Brain microvascular endothelial cell (primary cell): ENCODE measurements around the gene AKT1S1.

Experiments
- DNase-seq: peaks from one replicate; pipeline ENCODE4 v3.0.0-alpha.2; 2020
- H3K27ac ChIP-seq: fragments of 250-450 bp; sonication (Bioruptor Pico); 2 replicates; pipeline ENCODE4 v1.5.1; 2020; ENCODE audit warnings: mild to moderate bottlenecking, moderate library complexity
- H3K27me3 ChIP-seq: fragments of 250-450 bp; sonication (Bioruptor Pico); replicated peaks from 2 replicates; pipeline ENCODE4 v1.5.1; 2020; ENCODE audit warnings: mild to moderate bottlenecking
- H3K36me3 ChIP-seq: fragments of 250-450 bp; sonication (Bioruptor Pico); replicated peaks from 2 replicates; pipeline ENCODE4 v1.5.1; 2020; ENCODE audit warnings: mild to moderate bottlenecking
- H3K4me3 ChIP-seq: 2 replicates; pipeline ENCODE4 v1.5.1; 2011; ENCODE audit warnings: low read depth, mild to moderate bottlenecking, control low read depth, low read length, moderate library complexity
- CTCF ChIP-seq: IDR thresholded peaks from 2 replicates; pipeline ENCODE4 v1.5.1; 2011; ENCODE audit warnings: low read depth, mild to moderate bottlenecking, moderate library complexity, low read length, control low read depth, inconsistent platforms; ENCODE audit errors: missing control alignments
- in situ Hi-C: cut with HindIII; loops from 2 replicates; pipeline ENCODE4 v1.10.0; 2017; ENCODE audit warnings: low sequenced_read_pairs, low pct_ligation_motif_present

AKT1S1 gene

DNA sequence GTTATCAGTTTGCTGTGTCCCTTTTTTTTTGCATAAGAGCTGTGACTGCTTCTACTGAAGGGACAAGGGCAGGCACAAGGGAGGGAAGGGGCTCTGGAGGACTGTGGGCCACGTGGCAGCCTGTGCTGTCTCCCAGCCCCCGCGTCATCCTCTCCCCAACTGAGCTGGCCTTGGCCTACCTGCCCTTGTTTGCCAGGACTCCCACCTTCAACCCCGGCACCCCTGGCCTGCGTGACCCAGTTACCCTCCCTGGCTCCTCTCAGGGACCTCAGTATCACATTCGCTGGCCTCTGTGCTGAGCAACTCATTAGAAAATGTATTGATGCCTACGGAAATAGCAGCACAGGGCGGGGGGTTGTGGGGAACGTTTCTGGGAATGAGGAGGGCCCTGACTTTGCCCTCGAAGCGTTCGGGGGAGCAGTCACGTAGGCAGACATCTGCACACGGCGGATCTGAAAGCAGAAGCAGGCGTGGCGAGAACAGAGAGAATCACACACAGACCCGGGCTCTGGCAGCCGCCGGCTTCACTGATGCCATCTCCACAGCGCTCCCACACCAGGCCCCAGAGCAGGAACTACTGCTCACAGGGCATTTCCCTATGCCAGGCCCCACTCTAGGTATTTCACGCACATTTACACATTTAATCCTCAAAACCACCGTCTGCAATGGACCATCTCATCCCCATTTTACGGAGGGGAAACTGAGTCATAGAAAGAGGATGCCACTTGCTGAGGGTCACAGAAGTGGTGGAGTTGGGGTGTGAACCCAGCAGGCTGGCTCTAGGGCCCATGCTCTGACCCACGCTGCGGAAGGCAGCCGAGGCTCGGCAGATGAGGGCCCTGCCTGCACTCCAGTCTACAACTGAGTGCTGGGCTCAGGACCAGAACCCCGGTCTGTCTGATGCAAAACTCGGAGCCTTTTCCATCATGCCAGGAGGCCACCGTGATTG lies 46.2 kb upstream of the AKT1S1 start:
- no peak for TF ChIP-seq CTCF
- no peak overlapping the region for H3K27ac ChIP-seq
- H3K27me3 ChIP-seq: no peaks in the 10 kb centered on the region
- no peak for DNase-seq
- no peak overlapping the region for H3K4me3 ChIP-seq
- in situ Hi-C loops: no loop called here
- peaks cover 26% of the 10 kb centered on the region for H3K36me3 ChIP-seq

DNA sequence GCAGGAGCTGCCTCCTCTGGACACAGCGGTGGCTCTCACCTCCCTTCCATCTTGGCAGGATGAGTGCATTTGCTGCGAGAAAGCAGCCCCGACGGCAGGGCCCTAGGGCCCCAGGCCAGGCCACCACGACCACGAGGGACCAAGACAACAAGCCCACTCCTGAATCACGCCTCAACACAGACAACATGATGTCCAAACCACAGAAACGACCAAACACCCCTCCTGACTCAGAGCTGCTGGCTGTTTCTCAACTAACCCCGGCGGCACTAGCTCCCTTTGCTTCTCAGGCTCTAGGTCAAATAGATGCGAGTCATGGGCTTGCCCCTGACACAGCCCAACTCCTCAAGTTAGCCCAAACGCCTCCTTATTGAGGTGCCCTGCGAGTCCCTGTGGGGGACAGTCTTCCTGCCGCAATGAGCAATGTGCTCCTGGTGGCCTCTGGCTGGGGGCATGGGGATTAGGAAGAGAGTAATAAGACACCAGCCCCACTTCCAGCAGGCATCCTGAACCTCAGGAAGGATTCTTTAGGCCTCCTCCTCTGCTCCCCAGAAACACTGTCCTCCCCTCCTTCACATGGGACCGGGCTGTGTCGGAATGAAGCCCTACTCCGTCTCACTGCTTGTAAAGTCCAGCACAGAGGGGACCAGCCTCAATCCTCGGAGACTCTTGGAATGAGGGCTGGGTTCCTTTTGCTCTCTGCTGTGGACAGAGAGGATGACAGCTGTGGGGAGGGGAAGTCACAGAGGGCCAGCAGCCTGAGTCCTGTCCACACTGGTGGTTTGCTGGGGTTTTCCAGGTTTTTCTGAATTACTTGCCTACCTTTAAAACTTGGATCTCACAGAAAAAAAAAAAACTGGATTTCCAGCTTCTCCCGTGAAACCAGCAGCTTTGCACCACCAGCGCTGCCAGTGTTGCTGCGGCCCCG lies 45.0 kb upstream of the AKT1S1 start:
- peak; percentile 72 for DNase-seq
- H3K36me3 ChIP-seq: peaks cover 30% of the 10 kb centered on the region

DNA sequence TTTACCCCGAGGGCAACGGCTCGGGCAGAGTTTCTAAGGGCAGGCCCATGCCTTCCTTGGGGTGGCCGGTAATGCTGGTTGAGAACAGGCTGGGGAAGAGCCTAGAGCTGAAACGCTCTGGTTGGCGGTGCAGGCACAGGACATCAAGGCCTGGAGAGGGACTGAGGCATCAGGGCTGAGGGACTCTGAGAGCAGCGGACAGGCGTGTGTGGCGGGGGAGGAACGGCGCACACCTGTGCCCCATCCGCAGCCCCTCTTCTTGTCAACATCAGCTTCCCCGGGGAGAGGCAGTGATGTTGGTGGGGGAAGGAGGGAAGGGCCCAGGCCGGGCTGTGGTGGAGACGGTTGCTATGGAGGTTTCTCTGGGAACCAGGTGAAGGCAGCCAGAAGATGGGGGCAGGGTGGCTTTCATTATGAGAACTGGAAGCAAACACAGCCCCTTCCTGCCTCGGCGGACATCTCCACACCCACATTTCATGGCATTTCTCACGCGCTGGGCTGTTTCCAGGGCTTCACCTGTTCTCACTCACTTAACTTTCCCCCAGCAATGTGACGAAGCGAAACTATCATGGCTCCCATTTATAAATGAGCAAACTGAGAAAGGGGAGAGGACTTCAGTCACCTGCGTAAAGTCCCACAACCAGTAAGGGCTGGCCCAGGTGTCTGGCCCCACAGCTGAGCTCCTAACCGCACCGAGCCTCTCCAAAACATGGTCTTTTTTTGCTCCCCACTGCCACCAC lies 43.6 kb upstream of the AKT1S1 start:
- in situ Hi-C loops: no loop called here
- H3K27ac ChIP-seq: no peak overlapping the region

More for the DNA sequence above, 45.0 kb upstream of the AKT1S1 start:
- no peaks in the 10 kb centered on the region for H3K27me3 ChIP-seq
- peak overlapping the region; percentile 43 for H3K27ac ChIP-seq
- no peak overlapping the region for H3K4me3 ChIP-seq
- no peak for TF ChIP-seq CTCF
- in situ Hi-C loops: no loop called here

DNA sequence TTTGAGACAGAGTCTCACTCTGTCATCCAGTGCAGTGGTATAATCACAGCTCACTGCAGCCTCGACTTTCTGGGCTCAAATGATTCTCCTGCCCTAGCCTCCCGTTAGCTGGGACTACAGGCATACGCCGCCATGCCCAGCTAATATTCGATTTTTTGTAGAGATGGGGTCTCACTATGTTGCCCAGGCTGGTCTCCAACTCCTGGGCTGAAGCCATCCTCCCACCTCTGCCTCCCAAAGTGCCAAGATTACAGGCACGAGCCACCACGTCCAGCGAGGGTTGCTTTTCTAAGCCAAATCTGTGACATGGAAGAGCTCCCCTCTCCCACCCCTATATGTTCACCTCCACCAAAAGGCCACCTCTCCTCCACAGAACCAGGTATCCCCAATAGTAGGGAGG lies 40.9 kb upstream of the AKT1S1 start:
- Histone ChIP-seq H3K36me3 (peaks cover 35% of the 10 kb centered on the region), H3K4me3 (no peak overlapping the region), H3K27ac (no peak overlapping the region), H3K27me3 (no peaks in the 10 kb centered on the region)
- no peak for DNase-seq
- in situ Hi-C loops: no loop called here
- no peak for TF ChIP-seq CTCF

More for the DNA sequence above, 43.6 kb upstream of the AKT1S1 start:
- no peak for TF ChIP-seq CTCF
- H3K4me3 ChIP-seq: no peak overlapping the region
- peaks cover 31% of the 10 kb centered on the region for H3K36me3 ChIP-seq
- H3K27me3 ChIP-seq: no peaks in the 10 kb centered on the region
- no peak for DNase-seq
